Measurements from ENCODE around the gene SPPL2A. TPM values are rescaled to one million over a fixed set of nuclear protein-coding genes. Genes with fewer than 3 reads are reported as not detected.

SPPL2A gene
- 82.5 and 104 TPM in 2 replicates for total RNA-seq

DNA sequence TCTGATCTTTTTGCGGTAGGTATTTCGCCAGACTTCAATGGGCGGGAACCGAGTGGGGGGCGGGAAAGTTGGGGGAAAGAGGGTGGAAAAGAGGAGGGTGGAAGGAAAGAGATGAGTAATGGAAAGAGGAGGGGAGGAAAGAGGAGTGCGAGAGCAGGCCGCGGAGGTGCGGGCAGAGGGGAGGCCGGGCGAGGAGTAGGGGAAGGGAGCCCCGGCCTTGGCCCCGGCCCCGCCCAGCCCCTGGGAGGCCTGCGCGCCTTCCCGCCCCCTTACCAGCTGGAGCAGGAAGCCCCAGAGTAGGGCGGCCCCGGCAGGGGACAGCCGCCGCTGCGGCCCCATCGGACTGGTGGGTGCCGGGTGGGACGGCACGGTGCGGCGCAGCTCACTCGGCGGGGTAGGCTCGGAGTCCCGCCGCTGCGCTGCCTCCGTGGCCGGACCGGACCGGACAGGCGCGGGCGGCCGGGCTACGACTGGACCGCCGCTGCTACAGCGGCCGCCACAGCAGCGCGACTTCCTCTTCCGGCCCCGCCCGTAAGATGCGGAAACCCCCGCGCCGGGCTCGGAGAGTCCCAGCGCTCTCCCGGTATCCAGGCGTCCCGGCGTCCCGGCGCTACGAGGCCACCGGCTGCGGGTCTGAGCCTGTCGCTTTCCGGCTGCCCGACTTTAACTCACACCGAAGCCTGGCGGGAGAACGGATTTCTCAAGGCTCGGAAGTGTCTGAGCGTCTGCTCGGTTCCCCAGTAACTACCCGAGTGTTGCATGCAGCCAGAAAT is at the start of gene SPPL2A:
TSS of gene SPPL2A (minus strand) at position 512 of the 773 bp plus-strand sequence. CDS start at position 339, 173 bp downstream.

GRCh38 chr15:50686469-50687301 is 78.8 kb downstream of the SPPL2A start, which contains the start of gene TRPM7:
TSS of gene TRPM7 (minus strand) at chr15:50686797. CDS start at chr15:50686533, 264 bp downstream.

Other genes with a start within 250 kb of the SPPL2A start
- 0.17 TPM in 1 of 2 replicates, not detected in the other for gene USP50, start 219.0 kb downstream of the SPPL2A start, total RNA-seq
- gene TRPM7, start 78.9 kb downstream of the SPPL2A start, total RNA-seq, result 27.5 and 30.7 TPM in 2 replicates
- 10.5 and 11.9 TPM in 2 replicates for gene AP4E1, start 143.0 kb upstream of the SPPL2A start, total RNA-seq

Data from dermis lymphatic vessel endothelial cell (primary cell).